Measurements from ENCODE around the gene MPP2. TPM values are rescaled to one million over a fixed set of nuclear protein-coding genes. Genes with fewer than 3 reads are reported as not detected.

Gene MPP2
- total RNA-seq, 2 experiments from 2014 or later: 0.16 to 0.67 TPM

GRCh38 chr17:43918026-43918389 is 10.7 kb upstream of the MPP2 start:
- H3K27ac ChIP-seq (ENCODE audit: low read depth, low read length, poor library complexity, severe bottlenecking): no peak overlapping the region

GRCh38 chr17:43917348-43918025 is 10.2 kb upstream of the MPP2 start:
- no peaks in the 10 kb centered on the region for H3K9me3 ChIP-seq (ENCODE audit: low read length)
- intact Hi-C loops (cut with micrococcal nuclease; ENCODE audit: unreplicated experiment): no loop called here

More at GRCh38 chr17:43918026-43918389, 10.7 kb upstream of the MPP2 start:
- no TSS peak for BruUV-seq (replicated peaks)
- Histone ChIP-seq H4K20me1 (ENCODE audit: insufficient read depth, low read length) (no peaks in the 10 kb centered on the region), H3K9me2 (ENCODE audit: insufficient read depth, low read length) (no peaks in the 10 kb centered on the region), H3K4me2 (ENCODE audit: low read length) (no peak overlapping the region), H3K4me1 (ENCODE audit: insufficient read depth, low read length, poor library complexity, severe bottlenecking) (peaks cover 7% of the 10 kb centered on the region), H3K4me3 (ENCODE audit: low read depth, low read length, poor library complexity, severe bottlenecking) (no peak overlapping the region), H2AFZ (ENCODE audit: low read length) (no peak overlapping the region), H3K36me3 (ENCODE audit: insufficient read depth, low read length) (no peaks in the 10 kb centered on the region), H3K79me2 (ENCODE audit: insufficient read depth, low read depth, low read length) (no peaks in the 10 kb centered on the region), H3K9me3 (ENCODE audit: low read length) (no peaks in the 10 kb centered on the region)
- intact Hi-C loops (cut with micrococcal nuclease; ENCODE audit: unreplicated experiment): no loop called here
- POLR2A ChIA-PET: no interaction called here
- CTCF ChIA-PET (ENCODE audit: unreplicated experiment): no interaction called here
- no peak for DNase-seq (ENCODE audit: low spot score)
- no peak for TF ChIP-seq CTCF (conservative IDR thresholded peaks at IDR 0.05; ENCODE audit: low read length)
- no peak for TF ChIP-seq EZH2phosphoT487 (IDR thresholded peaks at IDR 0.05; ENCODE audit: borderline replicate concordance, low read depth, low read length)

More at GRCh38 chr17:43917348-43918025, 10.2 kb upstream of the MPP2 start:
- 0 out of 2 replicates have a peak overlapping the region, but pooled peaks have one; percentile 18 for H3K4me2 ChIP-seq (ENCODE audit: low read length)
- H3K4me3 ChIP-seq (ENCODE audit: low read depth, low read length, poor library complexity, severe bottlenecking): no peak overlapping the region
- POLR2A ChIA-PET: no interaction called here
- BruUV-seq (replicated peaks): no TSS peak
- H3K79me2 ChIP-seq (ENCODE audit: insufficient read depth, low read depth, low read length): no peaks in the 10 kb centered on the region
- peak overlapping the region; percentile 32; the same call in 1 of the 2 replicates for H2AFZ ChIP-seq (ENCODE audit: low read length)
- H4K20me1 ChIP-seq (ENCODE audit: insufficient read depth, low read length): no peaks in the 10 kb centered on the region
- CTCF ChIA-PET (ENCODE audit: unreplicated experiment): no interaction called here
- no peak for DNase-seq (ENCODE audit: low spot score)
- H3K4me1 ChIP-seq (ENCODE audit: insufficient read depth, low read length, poor library complexity, severe bottlenecking): peaks cover 7% of the 10 kb centered on the region
- H3K27ac ChIP-seq (ENCODE audit: low read depth, low read length, poor library complexity, severe bottlenecking): no peak overlapping the region
- no peaks in the 10 kb centered on the region for H3K36me3 ChIP-seq (ENCODE audit: insufficient read depth, low read length)
- peak; percentile 23; the same call in 1 of the 2 replicates for TF ChIP-seq CTCF (conservative IDR thresholded peaks at IDR 0.05; ENCODE audit: low read length)
- no peak for TF ChIP-seq EZH2phosphoT487 (IDR thresholded peaks at IDR 0.05; ENCODE audit: borderline replicate concordance, low read depth, low read length)
- no peaks in the 10 kb centered on the region for H3K9me2 ChIP-seq (ENCODE audit: insufficient read depth, low read length)
